Measurements from ENCODE around the gene KDM4C.

The KDM4C gene

DNA sequence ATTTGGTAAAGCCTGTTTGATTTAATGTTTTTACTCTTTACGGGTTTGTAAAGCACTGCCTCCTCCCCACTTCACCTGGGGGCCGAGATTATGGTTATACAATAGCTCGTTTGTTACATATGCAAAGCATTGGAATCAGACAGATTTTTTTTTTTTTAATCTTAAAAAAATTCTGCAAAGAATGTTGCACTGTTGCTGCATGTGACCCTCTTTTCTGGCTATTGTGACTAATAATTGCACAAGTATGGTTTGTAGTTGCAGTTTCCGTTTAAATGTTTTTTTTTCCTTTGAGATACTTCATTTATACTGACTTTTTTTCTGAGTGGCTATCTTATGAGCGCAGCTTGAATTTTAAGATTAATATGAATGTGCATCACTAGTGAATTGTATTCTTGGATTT lies 165.3 kb downstream of the KDM4C start:
- Histone ChIP-seq H3K27me3 (replicated peaks; ENCODE audit: control insufficient read depth, insufficient read depth, low read length) (no peaks in the 10 kb centered on the region), H3K4me3 (replicated peaks; ENCODE audit: low read depth, low read length) (no peak overlapping the region), H3K36me3 (ENCODE audit: control insufficient read depth, insufficient read depth, low read length) (peaks cover under 1% of the 10 kb centered on the region; the same call in 1 of the 2 replicates)
- TF ChIP-seq, protein P1, sequence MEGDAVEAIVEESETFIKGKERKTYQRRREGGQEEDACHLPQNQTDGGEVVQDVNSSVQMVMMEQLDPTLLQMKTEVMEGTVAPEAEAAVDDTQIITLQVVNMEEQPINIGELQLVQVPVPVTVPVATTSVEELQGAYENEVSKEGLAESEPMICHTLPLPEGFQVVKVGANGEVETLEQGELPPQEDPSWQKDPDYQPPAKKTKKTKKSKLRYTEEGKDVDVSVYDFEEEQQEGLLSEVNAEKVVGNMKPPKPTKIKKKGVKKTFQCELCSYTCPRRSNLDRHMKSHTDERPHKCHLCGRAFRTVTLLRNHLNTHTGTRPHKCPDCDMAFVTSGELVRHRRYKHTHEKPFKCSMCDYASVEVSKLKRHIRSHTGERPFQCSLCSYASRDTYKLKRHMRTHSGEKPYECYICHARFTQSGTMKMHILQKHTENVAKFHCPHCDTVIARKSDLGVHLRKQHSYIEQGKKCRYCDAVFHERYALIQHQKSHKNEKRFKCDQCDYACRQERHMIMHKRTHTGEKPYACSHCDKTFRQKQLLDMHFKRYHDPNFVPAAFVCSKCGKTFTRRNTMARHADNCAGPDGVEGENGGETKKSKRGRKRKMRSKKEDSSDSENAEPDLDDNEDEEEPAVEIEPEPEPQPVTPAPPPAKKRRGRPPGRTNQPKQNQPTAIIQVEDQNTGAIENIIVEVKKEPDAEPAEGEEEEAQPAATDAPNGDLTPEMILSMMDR (IDR thresholded peaks at IDR 0.05; ENCODE audit: insufficient read depth, low read length, poor library complexity, severe bottlenecking), result no peak
- DNase-seq (ENCODE audit: extremely low read depth, insufficient read length), result no peak

DNA sequence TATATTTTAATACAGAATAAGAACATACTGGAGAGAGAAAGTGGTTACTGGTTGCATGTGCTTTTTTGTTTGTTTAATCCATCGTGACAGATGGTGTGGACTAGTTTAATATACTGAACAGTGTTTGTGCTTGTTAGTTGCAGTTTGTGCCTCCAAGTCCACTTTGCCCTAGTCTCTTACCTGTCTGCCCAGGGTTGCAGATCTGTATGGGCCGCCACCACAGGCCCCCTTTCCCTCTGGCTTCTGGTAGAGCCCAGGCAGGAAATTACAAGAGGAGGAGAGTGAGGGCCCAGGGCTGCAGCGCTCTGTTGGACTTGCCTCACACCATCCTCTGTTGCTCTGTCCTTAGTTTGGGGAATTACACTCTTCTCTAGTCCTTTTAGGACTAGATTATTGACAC lies 166.4 kb downstream of the KDM4C start:
- Histone ChIP-seq H3K36me3 (ENCODE audit: control insufficient read depth, insufficient read depth, low read length) (peaks cover 2% of the 10 kb centered on the region; the same call in 1 of the 2 replicates), H3K27me3 (replicated peaks; ENCODE audit: control insufficient read depth, insufficient read depth, low read length) (no peaks in the 10 kb centered on the region), H3K4me3 (replicated peaks; ENCODE audit: low read depth, low read length) (no peak overlapping the region)
- no peak for DNase-seq (ENCODE audit: extremely low read depth, insufficient read length)
- TF ChIP-seq, protein P1 (IDR thresholded peaks at IDR 0.05; ENCODE audit: insufficient read depth, low read length, poor library complexity, severe bottlenecking), result no peak

DNA sequence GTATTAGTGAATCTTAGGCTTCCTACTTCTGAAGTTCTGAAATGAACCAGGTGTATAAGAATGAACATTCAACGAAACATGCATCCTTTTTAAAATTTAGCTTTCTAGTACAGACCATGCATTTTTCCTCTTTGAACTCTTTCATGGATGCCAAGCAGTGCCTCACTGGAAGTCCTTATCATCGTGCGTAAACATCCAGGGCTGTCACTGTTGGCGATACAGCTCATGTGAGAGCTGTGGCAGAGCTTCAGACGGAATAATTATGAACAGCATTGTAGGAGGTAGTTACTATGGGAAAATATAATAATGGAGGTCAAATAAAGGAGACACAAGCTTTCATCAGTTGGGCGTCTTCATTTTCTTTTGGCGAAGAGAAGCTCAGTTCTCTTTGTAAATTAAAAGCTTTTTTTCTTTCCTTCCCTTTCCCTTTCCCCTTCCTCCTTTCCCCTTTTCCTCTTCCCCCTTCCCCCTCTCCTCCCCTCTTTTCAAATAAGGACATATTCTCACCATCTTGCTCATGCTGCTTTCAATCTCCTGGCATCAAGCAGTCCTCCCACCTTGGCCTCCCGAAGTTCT lies 167.3 kb downstream of the KDM4C start:
- Histone ChIP-seq H3K36me3 (ENCODE audit: control insufficient read depth, insufficient read depth, low read length) (peaks cover 2% of the 10 kb centered on the region; the same call in 1 of the 2 replicates), H3K4me3 (replicated peaks; ENCODE audit: low read depth, low read length) (no peak overlapping the region), H3K27me3 (replicated peaks; ENCODE audit: control insufficient read depth, insufficient read depth, low read length) (no peaks in the 10 kb centered on the region)
- DNase-seq (ENCODE audit: extremely low read depth, insufficient read length), result no peak
- TF ChIP-seq, protein P1 (IDR thresholded peaks at IDR 0.05; ENCODE audit: insufficient read depth, low read length, poor library complexity, severe bottlenecking), result no peak

DNA sequence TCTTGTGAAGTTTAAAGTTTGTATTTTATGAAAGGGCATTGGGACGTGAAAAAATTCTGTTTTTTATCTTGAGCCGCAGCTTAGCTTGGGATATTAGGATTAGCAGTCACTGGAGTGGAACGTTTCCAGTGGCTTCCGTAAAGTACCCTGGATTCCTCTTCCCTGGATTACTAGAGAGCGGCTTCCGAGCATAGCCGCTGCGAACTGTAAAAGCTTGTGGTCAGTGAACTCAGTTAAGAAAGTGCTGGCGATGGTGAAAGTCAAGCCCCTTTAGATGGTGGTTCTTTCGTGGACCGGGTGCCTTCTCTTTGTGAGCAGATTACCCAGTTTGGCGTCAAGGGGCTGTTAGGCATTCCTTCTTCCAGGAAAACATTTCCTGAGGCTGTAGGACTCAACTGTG lies 168.1 kb downstream of the KDM4C start:
- no peak for DNase-seq (ENCODE audit: extremely low read depth, insufficient read length)

DNA sequence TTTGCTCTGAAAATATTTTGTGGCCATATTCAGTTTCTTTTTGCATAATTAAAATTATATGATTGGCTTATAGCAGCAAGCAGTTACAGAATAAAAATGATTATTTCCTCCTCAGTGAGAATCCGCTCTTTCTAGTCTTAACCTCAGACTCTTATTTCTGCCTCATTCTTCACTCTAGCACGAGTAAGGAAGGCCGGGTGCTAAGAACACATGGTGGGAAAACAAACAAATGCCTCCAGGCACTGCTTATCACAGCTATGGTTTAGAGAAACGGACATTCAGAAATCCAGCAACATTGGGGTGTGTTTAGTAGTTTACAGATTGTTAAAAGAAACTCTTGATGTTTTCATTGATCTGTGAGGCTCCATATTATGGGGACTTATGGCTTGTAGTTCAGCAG lies 168.7 kb downstream of the KDM4C start:
- TF ChIP-seq, protein P1 (IDR thresholded peaks at IDR 0.05; ENCODE audit: insufficient read depth, low read length, poor library complexity, severe bottlenecking), result no peak
- H3K27me3 ChIP-seq (replicated peaks; ENCODE audit: control insufficient read depth, insufficient read depth, low read length), result no peaks in the 10 kb centered on the region
- peaks cover 2% of the 10 kb centered on the region; the same call in 1 of the 2 replicates for H3K36me3 ChIP-seq (ENCODE audit: control insufficient read depth, insufficient read depth, low read length)
- H3K4me3 ChIP-seq (replicated peaks; ENCODE audit: low read depth, low read length), result no peak overlapping the region
- DNase-seq (ENCODE audit: extremely low read depth, insufficient read length), result no peak

More for the DNA sequence above, 168.1 kb downstream of the KDM4C start:
- H3K36me3 ChIP-seq (ENCODE audit: control insufficient read depth, insufficient read depth, low read length), result peaks cover 2% of the 10 kb centered on the region; the same call in 1 of the 2 replicates
- no peaks in the 10 kb centered on the region for H3K27me3 ChIP-seq (replicated peaks; ENCODE audit: control insufficient read depth, insufficient read depth, low read length)
- no peak overlapping the region for H3K4me3 ChIP-seq (replicated peaks; ENCODE audit: low read depth, low read length)
- TF ChIP-seq, protein P1 (IDR thresholded peaks at IDR 0.05; ENCODE audit: insufficient read depth, low read length, poor library complexity, severe bottlenecking), result no peak

DNA sequence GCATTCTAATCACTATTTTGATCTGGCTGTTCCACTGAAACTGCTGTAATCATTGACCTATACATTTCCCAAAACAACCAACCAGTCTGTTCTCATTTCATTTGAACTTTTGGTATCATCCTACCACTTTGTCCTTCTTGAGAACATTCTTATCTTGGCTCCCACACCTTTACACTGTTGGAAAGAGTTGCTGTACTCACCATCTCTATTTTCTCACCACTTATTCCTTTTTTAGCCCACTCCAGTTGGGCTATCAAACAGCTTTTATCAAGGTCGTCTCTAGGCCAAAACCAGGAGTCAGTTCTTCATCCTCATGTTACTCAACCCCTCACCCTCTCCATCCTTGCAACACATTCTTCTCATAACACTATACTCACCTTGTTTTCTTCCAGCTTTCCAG lies 170.1 kb downstream of the KDM4C start:
- peaks cover 2% of the 10 kb centered on the region; the same call in 1 of the 2 replicates for H3K36me3 ChIP-seq (ENCODE audit: control insufficient read depth, insufficient read depth, low read length)
- no peak for DNase-seq (ENCODE audit: extremely low read depth, insufficient read length)
- H3K27me3 ChIP-seq (replicated peaks; ENCODE audit: control insufficient read depth, insufficient read depth, low read length), result no peaks in the 10 kb centered on the region
- TF ChIP-seq, protein P1 (IDR thresholded peaks at IDR 0.05; ENCODE audit: insufficient read depth, low read length, poor library complexity, severe bottlenecking), result no peak
- H3K4me3 ChIP-seq (replicated peaks; ENCODE audit: low read depth, low read length), result no peak overlapping the region

Data from GM06990 (cell line).